Fibroblast of skin of left biceps (primary cell): ENCODE measurements around the gene SAAL1.
"Not testable (repeated sequence)": the region's sequence is repeated elsewhere in the genome, so short reads cannot be mapped to it uniquely, and the experiment has no call there.

Experiments used
- DNase-seq, 2 experiments: peaks; one replicate each; pipeline ENCODE4 v3.0.0-alpha.2; 2013; ENCODE audit warnings: low read depth in 2 of 2

The SAAL1 gene, protein sequence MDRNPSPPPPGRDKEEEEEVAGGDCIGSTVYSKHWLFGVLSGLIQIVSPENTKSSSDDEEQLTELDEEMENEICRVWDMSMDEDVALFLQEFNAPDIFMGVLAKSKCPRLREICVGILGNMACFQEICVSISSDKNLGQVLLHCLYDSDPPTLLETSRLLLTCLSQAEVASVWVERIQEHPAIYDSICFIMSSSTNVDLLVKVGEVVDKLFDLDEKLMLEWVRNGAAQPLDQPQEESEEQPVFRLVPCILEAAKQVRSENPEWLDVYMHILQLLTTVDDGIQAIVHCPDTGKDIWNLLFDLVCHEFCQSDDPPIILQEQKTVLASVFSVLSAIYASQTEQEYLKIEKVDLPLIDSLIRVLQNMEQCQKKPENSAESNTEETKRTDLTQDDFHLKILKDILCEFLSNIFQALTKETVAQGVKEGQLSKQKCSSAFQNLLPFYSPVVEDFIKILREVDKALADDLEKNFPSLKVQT

DNA sequence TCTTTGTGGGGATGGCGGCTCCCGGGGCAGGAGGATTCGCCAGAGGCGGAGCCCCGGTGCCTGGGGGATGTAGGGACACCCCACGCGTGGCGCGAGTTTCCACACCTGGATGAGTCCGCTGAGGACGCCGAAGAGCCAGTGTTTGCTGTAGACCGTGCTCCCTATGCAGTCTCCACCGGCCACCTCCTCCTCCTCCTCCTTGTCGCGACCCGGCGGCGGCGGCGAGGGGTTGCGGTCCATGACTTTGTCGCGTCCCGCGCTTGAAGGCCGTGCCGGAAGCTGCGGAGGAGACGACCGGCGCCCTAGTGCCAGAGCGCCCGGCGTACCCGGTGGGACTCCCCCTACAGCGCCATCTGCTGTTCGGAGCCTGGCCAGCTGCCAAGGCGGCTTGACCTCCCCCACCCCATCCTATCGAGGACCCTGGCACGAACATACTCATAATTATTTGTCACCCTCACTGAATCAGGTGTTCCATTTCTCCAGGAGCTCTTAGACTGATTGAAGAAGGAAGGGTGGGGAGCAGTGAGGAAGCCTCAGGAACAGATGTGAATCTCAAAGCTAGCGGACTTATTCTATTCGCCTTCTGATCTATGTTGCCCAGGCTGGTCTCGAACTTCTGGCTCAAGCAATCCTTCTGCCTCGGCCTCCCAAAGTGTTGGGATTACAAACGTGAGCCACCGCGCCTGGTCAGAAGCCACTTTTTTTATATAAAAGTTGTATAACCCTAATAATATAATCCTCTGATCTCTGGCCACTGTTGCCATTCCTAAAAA, at the start of gene SAAL1:
TSS of gene SAAL1 (minus strand) at position 281 of the 773 bp plus-strand sequence. CDS start at position 240, 41 bp downstream.
- peak; percentile 50 for DNase-seq

DNA sequence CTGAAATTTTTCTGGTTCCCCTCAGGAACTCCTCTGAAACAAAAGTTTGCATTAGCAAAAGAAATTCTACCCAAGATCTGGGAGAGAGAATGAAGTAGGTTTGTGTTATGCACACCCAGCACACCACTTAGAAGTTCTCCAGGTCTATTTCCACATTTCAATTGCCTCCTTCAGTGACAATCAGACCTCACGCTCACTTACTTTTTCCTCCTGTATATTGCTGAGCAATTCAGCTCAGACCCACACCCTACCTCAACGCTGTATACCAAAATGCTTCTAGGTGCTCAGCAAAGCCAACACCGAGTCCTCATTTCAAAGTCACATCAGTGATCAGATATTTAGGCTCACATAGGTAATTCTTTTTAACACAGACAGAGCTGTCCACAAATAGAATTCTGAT, 45.7 kb upstream of the SAAL1 start:
- DNase-seq: no peak

- no peak for DNase-seq
These were observed 40.0 kb upstream of the SAAL1 start for GRCh38 chr11:18145837-18146236.

GRCh38 chr11:18145025-18145424, 39.1 kb upstream of the SAAL1 start:
- DNase-seq: no peak

DNA sequence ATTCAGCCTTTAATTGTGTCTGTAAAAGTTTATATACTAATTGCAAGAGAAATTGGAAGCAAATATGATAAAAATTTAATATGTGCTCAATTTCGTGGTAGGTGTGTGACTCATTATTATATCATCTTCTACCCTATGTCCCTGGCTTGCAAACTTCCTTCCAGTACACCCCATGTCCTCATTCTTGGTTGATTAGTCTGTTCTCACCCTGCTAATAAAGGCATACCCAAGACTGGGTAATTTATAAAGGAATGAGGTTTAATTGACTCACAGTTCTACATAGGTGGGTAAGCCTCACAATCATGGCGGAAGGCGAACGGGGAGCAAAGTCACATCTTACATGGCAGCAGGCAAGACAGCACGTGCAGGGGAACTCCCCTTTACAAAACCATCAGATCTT, 38.4 kb upstream of the SAAL1 start:
- no peak for DNase-seq

DNA sequence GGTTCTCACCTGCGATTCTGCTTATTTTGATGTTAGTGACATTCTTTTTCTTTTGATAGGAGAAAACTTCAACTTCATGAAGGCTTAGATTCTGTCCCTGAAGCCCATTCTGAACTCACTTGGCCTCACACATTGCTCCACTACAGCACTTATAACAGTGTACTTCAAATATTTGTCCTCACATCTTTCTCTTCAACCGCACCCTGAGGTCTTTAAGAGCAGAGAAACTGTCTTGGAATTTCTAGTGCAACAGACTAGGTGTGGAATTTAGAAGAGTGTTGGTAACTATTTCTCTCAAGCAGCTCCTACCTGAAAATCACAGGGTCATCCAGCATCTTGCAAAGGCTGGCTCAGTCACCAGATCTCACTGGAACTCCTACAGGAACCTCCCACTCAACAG, 34.3 kb upstream of the SAAL1 start:
- DNase-seq: no peak

DNA sequence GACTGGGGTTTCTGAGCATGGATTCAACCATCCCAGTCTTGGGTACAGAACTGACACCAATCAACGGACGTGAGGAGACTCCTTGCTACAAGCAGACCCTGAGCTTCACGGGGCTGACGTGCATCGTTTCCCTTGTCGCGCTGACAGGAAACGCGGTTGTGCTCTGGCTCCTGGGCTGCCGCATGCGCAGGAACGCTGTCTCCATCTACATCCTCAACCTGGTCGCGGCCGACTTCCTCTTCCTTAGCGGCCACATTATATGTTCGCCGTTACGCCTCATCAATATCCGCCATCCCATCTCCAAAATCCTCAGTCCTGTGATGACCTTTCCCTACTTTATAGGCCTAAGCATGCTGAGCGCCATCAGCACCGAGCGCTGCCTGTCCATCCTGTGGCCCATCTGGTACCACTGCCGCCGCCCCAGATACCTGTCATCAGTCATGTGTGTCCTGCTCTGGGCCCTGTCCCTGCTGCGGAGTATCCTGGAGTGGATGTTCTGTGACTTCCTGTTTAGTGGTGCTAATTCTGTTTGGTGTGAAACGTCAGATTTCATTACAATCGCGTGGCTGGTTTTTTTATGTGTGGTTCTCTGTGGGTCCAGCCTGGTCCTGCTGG, 31.4 kb upstream of the SAAL1 start:
- DNase-seq: no peak

- DNase-seq: no peak
These were observed 29.4 kb upstream of the SAAL1 start for GRCh38 chr11:18135308-18135707.

GRCh38 chr11:18132341-18132740, 26.5 kb upstream of the SAAL1 start, which contains the start of gene MRGPRX3:
TSS of gene MRGPRX3 (plus strand) at chr11:18132571. CDS start at chr11:18137203, 4,632 bp downstream.
- DNase-seq: no peak

DNA sequence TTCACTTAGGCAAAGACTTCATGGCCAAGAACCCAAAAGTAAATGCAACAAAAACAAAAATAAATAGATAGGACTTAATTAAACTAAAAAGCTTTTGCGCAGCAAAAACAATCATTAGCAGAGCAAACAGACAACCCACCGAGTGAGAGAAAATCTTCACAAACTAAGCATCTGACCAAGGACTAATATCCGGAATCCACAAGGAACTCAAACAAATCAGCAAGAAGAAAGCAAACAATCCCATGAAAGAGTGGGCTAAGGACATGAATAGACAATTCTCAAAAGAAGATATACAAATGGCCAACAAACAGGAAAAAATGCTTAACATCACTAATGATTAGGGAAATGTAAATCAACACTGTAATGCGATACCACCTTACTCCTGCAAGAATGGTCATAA, 25.2 kb upstream of the SAAL1 start:
- not testable (repeated sequence) for DNase-seq

GRCh38 chr11:18121331-18121828, 15.5 kb upstream of the SAAL1 start:
- DNase-seq: not testable (repeated sequence)

DNA sequence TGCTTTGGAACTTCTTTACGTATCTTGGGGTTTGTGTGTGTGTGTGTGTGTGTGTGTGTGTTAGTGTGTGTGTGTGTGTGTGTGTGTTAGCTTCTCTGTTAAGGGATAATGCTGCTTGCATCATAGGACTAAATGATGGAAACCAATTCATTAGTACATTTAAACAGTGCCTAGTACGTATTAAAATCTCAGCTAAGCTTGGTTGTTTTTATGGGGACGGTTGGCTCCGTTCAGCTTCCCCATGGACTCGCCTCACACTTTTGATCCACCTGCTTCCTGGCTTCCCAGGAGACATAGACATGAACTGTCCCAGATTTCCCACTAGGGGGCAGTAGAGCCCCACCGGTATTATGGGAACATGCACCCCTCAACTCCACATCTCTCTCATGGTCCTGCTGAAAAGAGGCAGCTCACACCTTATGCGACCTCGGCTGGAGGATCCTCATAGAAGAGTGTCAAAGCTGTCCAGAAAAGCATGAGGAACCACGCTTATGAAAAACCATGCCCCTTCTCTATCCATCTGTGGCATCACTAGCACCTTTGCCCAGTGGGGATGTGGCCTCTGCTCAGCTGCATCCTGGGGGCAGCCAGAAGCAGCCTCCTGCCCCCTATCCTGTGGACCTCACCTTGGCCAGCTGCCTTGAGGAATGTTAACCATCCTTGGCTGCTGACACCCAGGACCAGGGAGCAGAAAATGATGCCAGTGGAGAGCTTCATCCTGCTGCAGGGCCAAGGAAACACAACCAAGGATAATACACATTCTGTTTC, 9.7 kb upstream of the SAAL1 start:
- DNase-seq: peak; percentile 8

- DNase-seq: no peak
These were observed 5.1 kb upstream of the SAAL1 start for GRCh38 chr11:18111005-18111404.

DNA sequence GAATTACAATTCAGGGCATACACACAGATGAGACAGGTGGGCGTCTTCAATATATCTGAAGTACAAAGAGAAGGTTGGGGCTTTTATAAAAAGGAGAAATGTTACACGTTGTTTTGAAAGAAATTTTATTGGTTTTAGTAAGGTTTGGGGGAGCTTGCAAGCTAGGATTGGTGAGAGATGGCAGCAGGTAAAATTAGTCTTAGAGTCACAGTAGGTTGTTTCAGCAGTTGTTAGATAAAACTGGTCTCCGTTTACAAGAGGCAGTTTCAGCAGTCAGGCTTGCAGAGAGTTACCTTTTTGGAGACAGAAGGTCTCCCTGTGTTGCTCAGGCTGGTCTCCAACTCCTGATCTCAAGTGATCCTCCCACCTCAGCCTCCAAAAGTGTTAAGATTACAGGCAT, 2.4 kb upstream of the SAAL1 start:
- no peak for DNase-seq

DNA sequence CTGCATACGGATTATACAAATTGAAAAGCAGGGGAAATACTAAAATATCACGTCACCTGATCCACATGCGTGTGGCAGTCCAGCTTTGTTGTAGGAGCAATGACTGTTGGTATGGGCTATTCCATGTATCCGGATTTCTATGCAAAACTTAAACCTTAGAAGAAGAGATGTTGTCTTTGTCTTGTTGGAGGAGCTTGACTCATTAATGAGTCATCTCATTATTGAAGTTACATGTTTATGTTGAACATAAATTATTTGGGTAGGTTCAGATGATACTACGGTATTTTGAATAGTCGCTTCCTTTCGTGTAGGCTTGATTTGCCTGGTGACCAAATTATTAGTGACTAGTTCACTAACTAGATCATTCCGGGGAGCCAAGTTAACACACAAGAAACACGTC, 806 bp upstream of the SAAL1 start:
- DNase-seq: no peak

DNA sequence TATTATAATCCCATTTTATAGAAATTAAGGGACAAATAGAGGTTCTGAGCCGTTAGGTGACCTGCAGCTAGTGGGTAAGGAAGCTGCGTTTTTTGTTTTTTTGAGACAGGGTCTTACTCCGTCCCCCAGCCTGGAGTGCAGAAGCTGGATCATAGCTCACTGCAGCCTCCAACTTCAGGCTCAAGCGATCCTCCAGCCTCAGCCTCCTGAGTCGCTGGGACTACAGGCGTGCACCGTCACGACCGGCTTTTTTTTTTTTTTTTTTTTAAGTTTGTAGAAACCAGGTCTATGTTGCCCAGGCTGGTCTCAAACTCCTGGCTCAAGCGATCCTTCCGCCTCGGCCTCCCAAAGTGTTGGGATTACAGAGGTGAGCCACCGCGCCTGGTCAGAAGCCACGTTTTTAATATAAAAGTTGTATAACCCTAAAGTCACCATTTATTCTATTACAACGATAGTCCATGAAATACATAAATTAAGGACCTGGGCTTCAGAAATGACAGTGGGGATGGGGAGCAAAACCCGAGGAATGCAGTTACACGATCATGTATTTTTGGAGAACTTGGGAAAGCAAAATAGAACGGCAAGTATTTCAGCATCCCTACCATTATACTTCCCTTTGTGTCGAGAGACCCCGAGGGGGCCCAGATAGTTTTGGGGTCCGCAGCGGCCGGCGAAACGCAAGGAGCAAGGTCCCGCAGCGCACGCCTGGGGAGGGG, 638 bp downstream of the SAAL1 start:
- no peak for DNase-seq

DNA sequence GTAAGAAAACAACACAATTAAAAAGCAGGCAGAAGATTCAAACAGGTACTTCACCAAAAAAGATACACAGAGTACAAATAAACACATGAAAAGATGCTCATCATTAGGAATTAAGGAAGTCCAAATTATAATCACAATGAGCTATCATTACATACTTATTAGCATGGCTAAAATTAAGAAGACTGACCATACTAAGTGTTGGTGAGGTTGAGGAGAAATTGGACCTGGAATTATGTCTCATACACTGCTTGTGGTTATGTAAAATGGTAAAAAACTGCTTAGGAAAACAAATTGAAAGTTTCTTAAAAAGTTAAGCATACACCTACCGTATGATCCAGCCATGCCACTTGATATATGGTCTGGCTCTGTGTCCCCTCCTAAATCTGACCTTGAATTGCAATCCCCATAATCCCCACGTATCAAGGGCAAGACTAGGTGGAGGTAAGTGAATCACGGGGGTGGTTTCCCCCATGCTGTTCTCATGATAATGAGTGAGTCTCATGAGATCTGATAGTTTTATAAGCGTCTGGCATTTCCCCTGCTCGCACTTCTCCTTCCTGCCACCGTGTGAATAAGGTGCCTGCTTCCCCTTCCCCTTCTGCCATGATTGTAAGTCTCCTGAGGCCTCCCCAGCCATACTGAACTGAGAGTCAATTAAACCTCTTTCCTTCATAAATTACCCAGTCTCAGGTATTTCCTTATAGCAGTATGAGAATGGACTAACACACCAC, 4.8 kb downstream of the SAAL1 start:
- DNase-seq: no peak

DNA sequence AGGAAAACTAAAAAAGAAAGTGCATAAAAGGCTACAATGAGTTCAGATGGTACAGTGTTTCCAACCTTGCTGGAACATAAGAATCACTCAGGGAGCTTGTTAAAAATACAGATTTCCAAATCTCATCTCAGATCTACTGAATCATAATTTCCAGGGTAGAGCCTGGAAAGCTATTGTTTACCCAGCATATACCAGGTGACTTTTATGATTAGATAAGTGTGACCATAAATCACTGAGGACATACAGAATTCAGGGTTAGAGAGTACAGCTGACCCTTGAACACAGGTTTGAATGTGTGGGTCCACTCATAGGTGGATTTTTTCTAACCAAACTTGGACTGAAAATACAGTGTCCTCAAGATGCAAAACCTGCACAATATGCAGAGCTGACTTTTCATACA, 11.9 kb downstream of the SAAL1 start:
- no peak for DNase-seq

- no peak for DNase-seq
These were observed 14.2 kb downstream of the SAAL1 start for GRCh38 chr11:18091731-18092130.

- no peak for DNase-seq
These were observed 16.9 kb downstream of the SAAL1 start for GRCh38 chr11:18088966-18089365.
